Natural killer cell (primary cell): ENCODE data around the gene ZNF408. TPM values are rescaled to one million over a fixed set of nuclear protein-coding genes. Genes with fewer than 3 reads are reported as not detected.

Source experiments
- ATAC-seq, 3 donors: fragments of 150-1000 bp in 2 of 3; fragments of 200-7000 bp in 1 of 3; cut with Tn5 transposase; 1 replicate in 1 of 3; 2 replicates in 2 of 3; pipeline ENCODE4 v1.10.0; 2021; ENCODE audit warnings: mild to moderate bottlenecking in 2 of 3, moderate library complexity in 2 of 3
- DNase-seq, 2 donors: peaks; one replicate each; pipeline versions ENCODE4 v3.0.0 to v3.0.0-alpha.2; 2013 to 2021; ENCODE audit warnings: mixed read lengths in 1 of 2
- H3K27ac ChIP-seq: one replicate; pipeline ENCODE4 v1.5.1; 2013; ENCODE audit warnings: mild to moderate bottlenecking, low read length
- H3K27me3 ChIP-seq: one replicate; pipeline ENCODE4 v1.6.1; 2013; ENCODE audit warnings: low read length; ENCODE audit not compliant: control insufficient read depth, insufficient read depth
- H3K36me3 ChIP-seq: one replicate; pipeline ENCODE4 v1.6.1; 2013; ENCODE audit warnings: low read length; ENCODE audit not compliant: control insufficient read depth, insufficient read depth
- H3K4me1 ChIP-seq: one replicate; pipeline ENCODE4 v1.6.1; 2013; ENCODE audit warnings: low read length; ENCODE audit not compliant: control insufficient read depth, insufficient read depth
- H3K4me3 ChIP-seq: one replicate; pipeline ENCODE4 v1.5.1; 2013; ENCODE audit warnings: low read length
- H3K9me3 ChIP-seq: one replicate; pipeline ENCODE4 v1.6.1; 2013; ENCODE audit warnings: low read length; ENCODE audit not compliant: control insufficient read depth, insufficient read depth
- H3K27ac Mint-ChIP-seq, 2 donors: one replicate each; pipeline ENCODE4 v1.8.0; 2022; ENCODE audit warnings: mild to moderate bottlenecking in 2 of 2, mixed read lengths in 2 of 2, moderate library complexity in 1 of 2
- H3K27me3 Mint-ChIP-seq, 2 donors: one replicate each; pipeline ENCODE4 v1.8.0; 2022; ENCODE audit warnings: low read depth in 2 of 2, mixed read lengths in 2 of 2
- H3K36me3 Mint-ChIP-seq: one replicate; pipeline ENCODE4 v1.8.0; 2022; ENCODE audit warnings: mixed read lengths
- H3K4me1 Mint-ChIP-seq, 2 donors: one replicate each; pipeline ENCODE4 v1.8.0; 2022; ENCODE audit warnings: mixed read lengths in 2 of 2
- H3K4me3 Mint-ChIP-seq: one replicate; pipeline ENCODE4 v1.8.0; 2022; ENCODE audit warnings: mild to moderate bottlenecking, moderate library complexity, mixed read lengths
- H3K9me3 Mint-ChIP-seq, 2 donors: one replicate each; pipeline ENCODE4 v1.8.0; 2022; ENCODE audit warnings: mixed read lengths in 2 of 2
- WGBS: methylation state at CpG from one replicate; pipeline ENCODE4 v1.1.7; 2013; ENCODE audit warnings: missing lambda C conversion rate; ENCODE audit not compliant: insufficient coverage; 5-methylcytosine and 5-hydroxymethylcytosine counted together
- intact Hi-C: fragments of 100-400 bp; cut with micrococcal nuclease; formaldehyde crosslinking; loops from one replicate; pipeline ENCODE4 v1.14.2; 2022
- total RNA-seq, 4 donors: library from RNA; stranded (reverse); fragments of 120-200 nt in 1 of 4; gene quantifications; one replicate each; pipeline versions ENCODE4 v1.2.3 to v1.2.4, GENCODE V29; 2013 to 2022
- TF ChIP-seq, protein P1 (sequence below): fragments of 200-600 bp; IDR thresholded peaks from one replicate; pipeline ENCODE4 v1.8.0; 2022; ENCODE audit warnings: antibody characterized with exemption

The ZNF408 gene
- total RNA-seq, 3 donors from 2014 or later (not counting 1 experiment from before 2014, with no cell fraction given), result 9.1 to 19.0 (median 9.6) TPM

DNA sequence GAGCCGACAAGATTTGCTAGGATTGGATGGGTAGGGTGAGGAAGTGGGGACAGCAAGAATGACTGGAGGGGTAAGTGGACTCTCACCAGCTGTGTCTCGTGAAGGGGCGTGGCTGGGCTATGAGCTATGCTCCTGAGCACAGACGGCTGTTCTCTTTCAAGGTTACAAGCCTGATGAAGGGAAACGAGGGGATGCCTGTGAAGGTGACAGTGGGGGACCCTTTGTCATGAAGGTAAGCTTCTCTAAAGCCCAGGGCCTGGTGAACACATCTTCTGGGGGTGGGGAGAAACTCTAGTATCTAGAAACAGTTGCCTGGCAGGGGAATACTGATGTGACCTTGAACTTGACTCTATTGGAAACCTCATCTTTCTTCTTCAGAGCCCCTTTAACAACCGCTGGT lies 38.1 kb downstream of the ZNF408 start:
- TF ChIP-seq, protein P1, sequence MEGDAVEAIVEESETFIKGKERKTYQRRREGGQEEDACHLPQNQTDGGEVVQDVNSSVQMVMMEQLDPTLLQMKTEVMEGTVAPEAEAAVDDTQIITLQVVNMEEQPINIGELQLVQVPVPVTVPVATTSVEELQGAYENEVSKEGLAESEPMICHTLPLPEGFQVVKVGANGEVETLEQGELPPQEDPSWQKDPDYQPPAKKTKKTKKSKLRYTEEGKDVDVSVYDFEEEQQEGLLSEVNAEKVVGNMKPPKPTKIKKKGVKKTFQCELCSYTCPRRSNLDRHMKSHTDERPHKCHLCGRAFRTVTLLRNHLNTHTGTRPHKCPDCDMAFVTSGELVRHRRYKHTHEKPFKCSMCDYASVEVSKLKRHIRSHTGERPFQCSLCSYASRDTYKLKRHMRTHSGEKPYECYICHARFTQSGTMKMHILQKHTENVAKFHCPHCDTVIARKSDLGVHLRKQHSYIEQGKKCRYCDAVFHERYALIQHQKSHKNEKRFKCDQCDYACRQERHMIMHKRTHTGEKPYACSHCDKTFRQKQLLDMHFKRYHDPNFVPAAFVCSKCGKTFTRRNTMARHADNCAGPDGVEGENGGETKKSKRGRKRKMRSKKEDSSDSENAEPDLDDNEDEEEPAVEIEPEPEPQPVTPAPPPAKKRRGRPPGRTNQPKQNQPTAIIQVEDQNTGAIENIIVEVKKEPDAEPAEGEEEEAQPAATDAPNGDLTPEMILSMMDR, result no peak
- Histone ChIP-seq H3K4me3 (no peak overlapping the region), H3K27ac (no peak overlapping the region), H3K36me3 (peaks cover 21% of the 10 kb centered on the region), H3K4me1 (no peaks in the 10 kb centered on the region), H3K9me3 (no peaks in the 10 kb centered on the region), H3K27me3 (no peaks in the 10 kb centered on the region)
- peak overlapping the region in 1 of 2 donors; percentile 32 for H3K27ac Mint-ChIP-seq
- WGBS, result 88% methylated on average over 6 of the region's 6 CpGs
- no peaks in the 10 kb centered on the region for H3K4me1 Mint-ChIP-seq
- no peak for ATAC-seq
- no peak for DNase-seq
- intact Hi-C loops, result no loop called here
- no peaks in the 10 kb centered on the region for H3K9me3 Mint-ChIP-seq
- no peaks in the 10 kb centered on the region for H3K27me3 Mint-ChIP-seq
- H3K4me3 Mint-ChIP-seq, result no peak overlapping the region
- peaks cover 14% of the 10 kb centered on the region for H3K36me3 Mint-ChIP-seq

DNA sequence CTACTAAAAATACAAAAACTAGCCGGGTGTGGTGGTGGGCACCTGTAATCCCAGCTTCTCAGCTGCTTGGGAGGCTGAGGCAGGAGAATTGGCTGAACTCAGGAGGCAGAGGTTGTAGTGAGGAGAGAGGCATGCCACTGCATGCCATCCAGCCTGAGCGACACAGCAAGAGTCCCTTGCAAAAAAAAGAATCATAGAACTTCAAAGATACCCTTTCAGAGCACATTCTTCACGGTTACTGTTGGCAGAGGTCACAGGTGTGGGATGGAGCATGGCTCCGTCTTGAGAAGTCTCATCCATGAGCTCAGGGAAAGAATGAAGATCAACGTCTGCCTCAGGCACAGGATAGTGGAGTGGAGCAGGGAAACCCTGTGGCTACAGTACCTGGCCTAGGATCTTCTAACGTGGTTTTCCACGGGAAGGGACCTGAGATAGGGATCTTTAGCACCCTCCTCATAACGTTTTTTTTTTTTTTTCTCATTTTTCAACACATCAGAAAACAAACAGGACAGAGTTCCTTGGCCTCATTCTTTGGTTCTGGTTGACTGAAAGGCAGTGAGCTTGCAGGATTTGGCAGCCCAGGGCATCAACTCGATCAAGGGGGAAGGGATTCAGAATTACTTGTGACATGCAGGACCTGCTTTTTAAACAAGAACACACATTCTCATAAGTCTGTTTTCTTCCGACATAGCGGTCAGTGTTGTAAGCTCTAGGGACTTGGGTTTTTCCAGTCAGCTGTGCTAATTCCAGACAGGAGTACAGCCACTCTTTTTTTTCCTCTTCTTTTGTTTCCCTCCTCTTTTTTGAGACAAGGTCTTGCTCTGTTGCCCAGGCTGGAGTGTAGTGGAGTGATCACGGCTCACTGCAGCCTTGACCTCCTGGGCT lies 41.0 kb downstream of the ZNF408 start:
- Histone ChIP-seq H3K4me3 (no peak overlapping the region), H3K4me1 (no peaks in the 10 kb centered on the region), H3K36me3 (peaks cover 45% of the 10 kb centered on the region), H3K27me3 (no peaks in the 10 kb centered on the region), H3K27ac (no peak overlapping the region), H3K9me3 (no peaks in the 10 kb centered on the region)
- DNase-seq (no peak), ATAC-seq (no peak)
- peaks cover 28% of the 10 kb centered on the region for H3K36me3 Mint-ChIP-seq
- no peak overlapping the region for H3K4me3 Mint-ChIP-seq
- H3K9me3 Mint-ChIP-seq, result no peaks in the 10 kb centered on the region
- H3K27ac Mint-ChIP-seq, result no peak overlapping the region
- intact Hi-C loops, result no loop called here
- WGBS, result 79% methylated on average over 12 of the region's 12 CpGs
- TF ChIP-seq, protein P1, result no peak
- H3K27me3 Mint-ChIP-seq, result no peaks in the 10 kb centered on the region
- no peaks in the 10 kb centered on the region for H3K4me1 Mint-ChIP-seq

DNA sequence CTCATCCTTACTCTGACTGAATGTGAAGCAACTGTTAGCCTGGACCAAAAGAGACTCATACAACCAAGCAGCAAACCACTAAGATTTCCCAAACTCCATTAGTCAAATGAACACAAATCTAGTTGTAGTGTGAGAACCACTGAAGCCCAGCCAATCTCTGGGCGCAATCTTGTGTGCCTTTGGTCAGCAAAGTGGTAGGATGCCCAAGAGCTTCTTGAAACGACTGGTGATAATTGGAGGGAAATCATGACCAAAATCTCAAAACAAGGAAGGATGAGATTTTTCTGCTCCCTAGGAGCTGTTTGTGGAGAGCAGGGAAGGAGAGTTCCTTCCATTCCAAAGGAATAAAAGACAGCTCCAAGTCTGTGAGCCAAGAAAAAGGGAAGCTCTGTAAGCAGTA lies 42.2 kb downstream of the ZNF408 start:
- H3K36me3 Mint-ChIP-seq, result peaks cover 37% of the 10 kb centered on the region

More for the DNA sequence above, 42.2 kb downstream of the ZNF408 start:
- DNase-seq (no peak), ATAC-seq (no peak)
- no peak overlapping the region for H3K4me3 ChIP-seq
- Mint-ChIP-seq H3K27me3 (no peaks in the 10 kb centered on the region), H3K9me3 (no peaks in the 10 kb centered on the region), H3K4me1 (no peaks in the 10 kb centered on the region), H3K27ac (peak overlapping the region; percentile 5 to 23), H3K4me3 (no peak overlapping the region)
- intact Hi-C loops, result no loop called here
- no peaks in the 10 kb centered on the region for H3K4me1 ChIP-seq
- H3K27me3 ChIP-seq, result no peaks in the 10 kb centered on the region
- WGBS, result 97% methylated on average over 2 of the region's 2 CpGs
- peaks cover 52% of the 10 kb centered on the region for H3K36me3 ChIP-seq
- H3K9me3 ChIP-seq, result no peaks in the 10 kb centered on the region
- TF ChIP-seq, protein P1, result no peak
- H3K27ac ChIP-seq, result no peak overlapping the region
